Astrocyte of the cerebellum (primary cell): ENCODE results near the gene JAKMIP1.

Experiments used
- DNase-seq: peaks from one replicate; pipeline ENCODE4 v3.0.0-alpha.2; 2011; ENCODE audit warnings: low read depth
- H3K4me3 ChIP-seq: 2 replicates; pipeline ENCODE4 v1.5.1; 2011; ENCODE audit warnings: mild to moderate bottlenecking, low read depth, low read length, moderate library complexity
- in situ Hi-C: cut with HindIII; loops from 2 replicates; pipeline ENCODE4 v1.10.0; 2017; ENCODE audit warnings: low sequenced_read_pairs
- TF ChIP-seq, protein P1 (sequence below): IDR thresholded peaks from 2 replicates; pipeline ENCODE4 v1.5.1; 2012; ENCODE audit warnings: low read length, low read depth, moderate library complexity, mild to moderate bottlenecking; ENCODE audit errors: missing control alignments

The JAKMIP1 gene

DNA sequence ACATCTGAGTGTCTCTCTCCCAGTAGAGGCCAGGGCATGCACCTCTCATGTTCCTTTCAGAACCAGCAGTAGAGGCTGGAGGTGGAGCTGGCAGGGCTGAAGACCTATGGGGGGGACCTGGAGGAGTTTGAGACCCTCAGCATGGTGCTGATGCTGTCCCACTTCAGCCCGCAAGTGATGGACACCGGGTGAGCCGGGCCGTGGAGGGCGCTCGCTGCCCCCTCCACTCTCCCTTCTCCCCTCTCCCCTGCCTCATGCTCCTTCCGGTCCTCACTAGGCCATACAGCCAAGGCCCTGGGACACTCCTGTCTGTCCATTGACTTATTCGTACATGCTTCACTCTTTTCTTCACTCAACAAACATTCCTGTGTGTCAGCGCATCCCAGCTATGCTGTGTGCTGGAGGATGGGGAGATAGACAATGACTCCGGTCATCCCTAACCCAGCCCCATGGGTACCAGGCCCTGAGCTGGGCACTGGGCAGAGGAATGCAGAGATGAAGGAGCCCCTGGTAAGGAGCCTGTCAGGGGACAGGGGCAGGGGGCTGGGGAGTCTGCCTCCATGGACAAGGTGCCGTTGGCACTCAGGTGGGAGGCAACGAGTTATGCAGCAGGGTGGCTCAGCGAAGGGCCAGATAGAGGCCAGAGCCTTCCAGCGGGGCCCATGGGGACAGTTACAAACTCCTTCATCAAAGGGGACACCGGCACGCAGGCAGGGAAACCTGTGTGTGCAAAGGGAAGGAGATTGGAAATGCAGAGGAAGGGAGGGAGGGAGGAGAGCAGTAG, 40.9 kb upstream of the JAKMIP1 start:
- TF ChIP-seq, protein P1, sequence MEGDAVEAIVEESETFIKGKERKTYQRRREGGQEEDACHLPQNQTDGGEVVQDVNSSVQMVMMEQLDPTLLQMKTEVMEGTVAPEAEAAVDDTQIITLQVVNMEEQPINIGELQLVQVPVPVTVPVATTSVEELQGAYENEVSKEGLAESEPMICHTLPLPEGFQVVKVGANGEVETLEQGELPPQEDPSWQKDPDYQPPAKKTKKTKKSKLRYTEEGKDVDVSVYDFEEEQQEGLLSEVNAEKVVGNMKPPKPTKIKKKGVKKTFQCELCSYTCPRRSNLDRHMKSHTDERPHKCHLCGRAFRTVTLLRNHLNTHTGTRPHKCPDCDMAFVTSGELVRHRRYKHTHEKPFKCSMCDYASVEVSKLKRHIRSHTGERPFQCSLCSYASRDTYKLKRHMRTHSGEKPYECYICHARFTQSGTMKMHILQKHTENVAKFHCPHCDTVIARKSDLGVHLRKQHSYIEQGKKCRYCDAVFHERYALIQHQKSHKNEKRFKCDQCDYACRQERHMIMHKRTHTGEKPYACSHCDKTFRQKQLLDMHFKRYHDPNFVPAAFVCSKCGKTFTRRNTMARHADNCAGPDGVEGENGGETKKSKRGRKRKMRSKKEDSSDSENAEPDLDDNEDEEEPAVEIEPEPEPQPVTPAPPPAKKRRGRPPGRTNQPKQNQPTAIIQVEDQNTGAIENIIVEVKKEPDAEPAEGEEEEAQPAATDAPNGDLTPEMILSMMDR = no peak
- no peak for DNase-seq
- in situ Hi-C loops = no loop called here
- H3K4me3 ChIP-seq = no peak overlapping the region

DNA sequence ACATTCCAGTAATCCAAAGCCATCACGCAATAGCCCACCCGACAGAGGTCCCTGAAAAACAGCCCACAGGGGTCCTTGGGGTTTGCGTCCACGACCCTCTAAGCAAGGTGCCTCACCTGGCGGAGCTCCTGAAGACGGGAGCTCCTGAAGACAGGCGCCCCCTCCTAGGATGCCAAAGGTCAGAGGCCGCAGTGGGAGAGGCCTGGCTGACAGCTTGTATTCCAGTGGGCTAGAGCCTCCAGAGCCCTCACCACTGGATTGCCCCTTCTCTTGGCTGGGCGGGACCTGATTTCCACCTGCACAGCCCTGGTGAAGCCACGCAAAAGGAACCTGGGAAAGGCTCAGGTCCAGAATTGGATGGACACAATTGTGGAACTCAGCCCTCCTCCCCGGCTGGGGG, 39.6 kb upstream of the JAKMIP1 start:
- TF ChIP-seq, protein P1 = no peak
- no peak for DNase-seq
- in situ Hi-C loops = no loop called here
- H3K4me3 ChIP-seq = no peak overlapping the region

DNA sequence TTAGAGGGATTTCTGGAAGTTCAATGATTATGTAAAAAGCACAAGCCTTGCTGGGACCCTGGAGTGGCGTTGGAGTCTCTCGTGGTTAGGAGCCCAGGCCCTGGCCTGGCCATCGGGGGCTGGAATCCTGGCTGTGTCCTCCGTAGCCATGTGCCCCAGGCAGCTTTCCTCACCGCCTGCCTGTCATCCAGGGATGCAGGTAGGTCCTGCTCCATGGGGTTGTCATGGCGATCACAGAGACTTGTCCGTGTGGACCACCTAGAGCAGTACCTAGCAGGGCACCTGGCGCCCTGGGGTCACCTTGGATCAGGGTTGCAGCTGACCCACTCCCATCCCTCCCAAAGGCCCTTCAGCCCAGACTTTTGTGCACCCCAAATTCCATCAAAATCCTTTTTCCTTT, 39.1 kb upstream of the JAKMIP1 start:
- in situ Hi-C loops = no loop called here

DNA sequence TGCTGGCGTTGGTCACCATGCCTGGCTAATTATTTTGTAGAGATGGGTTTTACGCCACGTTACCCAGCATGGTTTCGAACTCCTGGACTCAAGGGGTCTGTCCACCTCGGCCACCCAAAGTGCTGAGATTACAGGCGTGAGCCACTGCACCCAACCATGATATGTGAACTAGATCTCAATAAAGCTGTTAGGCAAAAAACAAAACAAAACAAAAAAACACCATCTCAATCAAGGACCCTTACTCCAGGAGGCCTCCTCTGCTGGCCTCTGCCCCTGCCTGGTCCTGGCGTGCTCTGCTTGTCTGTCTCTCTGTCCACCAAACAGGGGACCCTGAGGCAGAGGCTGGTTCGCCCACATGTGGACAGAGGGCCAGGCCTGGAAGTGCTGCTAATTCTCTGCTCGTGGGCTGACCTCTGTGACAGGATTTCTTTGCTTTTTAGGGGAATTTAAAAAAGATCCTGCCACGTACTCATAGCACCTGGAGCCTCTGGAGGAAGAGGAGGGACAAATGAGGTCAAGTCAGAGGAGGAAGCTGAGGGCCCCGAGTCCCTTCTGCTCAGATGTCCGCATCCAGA, 36.6 kb upstream of the JAKMIP1 start:
- no peak overlapping the region for H3K4me3 ChIP-seq
- in situ Hi-C loops = no loop called here
- TF ChIP-seq, protein P1 = no peak

More for the DNA sequence above, 39.1 kb upstream of the JAKMIP1 start:
- no peak overlapping the region for H3K4me3 ChIP-seq
- TF ChIP-seq, protein P1 = no peak
- DNase-seq = no peak

DNA sequence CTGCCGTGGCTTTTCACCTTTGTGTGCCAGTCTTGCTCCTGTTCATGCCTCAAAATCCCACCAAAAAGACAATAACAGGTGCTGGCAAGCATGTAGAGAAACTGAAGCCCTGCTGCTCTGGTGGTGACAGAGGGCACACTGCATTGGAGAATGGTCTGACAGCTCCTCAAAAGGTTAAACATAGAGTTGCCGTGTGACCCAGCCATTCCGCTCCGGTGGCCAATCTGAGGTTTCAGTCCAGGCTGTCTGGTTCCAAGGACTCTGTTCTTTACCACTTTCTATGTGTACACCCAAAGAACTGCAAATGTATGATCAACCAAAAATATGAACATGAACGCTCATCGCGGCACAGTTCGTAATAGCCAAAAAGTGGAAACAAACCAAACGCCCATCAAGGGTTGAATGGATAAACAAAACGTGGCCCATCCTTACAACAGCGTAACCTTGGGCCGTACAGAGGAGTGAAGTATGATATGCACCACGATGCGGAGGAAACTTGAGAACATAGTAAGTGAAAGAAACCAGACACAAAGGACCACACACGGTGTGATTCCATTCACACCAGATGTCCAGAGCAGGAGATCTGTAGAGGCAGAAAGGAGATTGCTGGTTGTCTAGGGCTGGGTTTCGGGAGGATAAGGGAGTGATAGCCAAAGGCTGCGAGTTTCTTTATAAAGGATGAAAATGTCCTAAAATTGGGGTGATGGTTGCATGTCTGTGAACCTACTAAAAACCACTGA, 35.7 kb upstream of the JAKMIP1 start:
- TF ChIP-seq, protein P1 = no peak
- in situ Hi-C loops = no loop called here
- DNase-seq = no peak
- no peak overlapping the region for H3K4me3 ChIP-seq

More for the DNA sequence above, 36.6 kb upstream of the JAKMIP1 start:
- DNase-seq = no peak

DNA sequence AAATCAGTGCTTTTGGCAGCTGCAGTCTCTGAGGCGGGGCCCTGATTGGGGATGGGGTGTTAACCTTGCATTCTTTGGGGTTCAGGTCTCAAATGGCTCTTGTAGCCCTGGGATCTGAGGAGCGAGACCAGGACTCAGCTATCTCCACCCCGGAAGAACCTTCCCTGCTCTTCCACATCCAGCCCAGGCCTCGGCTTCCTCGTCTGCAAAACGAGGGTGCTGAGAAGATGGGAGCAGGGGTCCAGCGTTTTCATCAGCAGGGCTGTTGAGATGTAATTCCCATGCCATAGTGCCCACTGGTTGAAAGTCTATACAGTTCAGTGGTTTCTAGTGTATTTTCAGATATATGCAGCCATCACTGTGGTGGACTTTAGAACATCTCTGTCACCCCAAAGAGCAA, 34.7 kb upstream of the JAKMIP1 start:
- TF ChIP-seq, protein P1 = no peak
- H3K4me3 ChIP-seq = no peak overlapping the region
- in situ Hi-C loops = no loop called here
- no peak for DNase-seq
